OCI-LY7 (cell line): Measurements from ENCODE around the gene NTM.

Experiments
- CTCF ChIP-seq: fragments of 200-600 bp; sonication (generic); conservative IDR thresholded peaks from 2 replicates; pipeline ENCODE4 v1.5.1; 2014; ENCODE audit warnings: mild to moderate bottlenecking, antibody characterized with exemption, low read length, moderate library complexity, mixed read lengths
- EZH2phosphoT487 ChIP-seq: fragments of 200-600 bp; sonication (generic); IDR thresholded peaks from 2 replicates; pipeline ENCODE4 v1.6.1; 2018; ENCODE audit warnings: low read depth, borderline replicate concordance, mild to moderate bottlenecking, mixed run types, antibody characterized with exemption, low read length, moderate library complexity, mixed read lengths

- TF ChIP-seq CTCF (no peak), EZH2phosphoT487 (no peak)
Observed at GRCh38 chr11:131446590-131447275, 76.3 kb downstream of the NTM start.
